WI38 (cell line): Measurements from ENCODE around the gene PLEKHM3.

Experiments
- H3K4me3 ChIP-seq: 2 replicates; pipeline ENCODE4 v1.5.1; 2011; ENCODE audit warnings: low read depth, mild to moderate bottlenecking, control low read depth, low read length
- CTCF ChIP-seq: IDR thresholded peaks from 2 replicates; pipeline ENCODE4 v1.5.1; 2012; ENCODE audit warnings: low read depth, mild to moderate bottlenecking, control low read depth, low read length

Gene PLEKHM3

GRCh38 chr2:207828361-207829057 is 196.8 kb downstream of the PLEKHM3 start:
- TF ChIP-seq CTCF = no peak
- H3K4me3 ChIP-seq = no peak overlapping the region

- no peak for TF ChIP-seq CTCF
Measured at GRCh38 chr2:207825978-207826377, 199.3 kb downstream of the PLEKHM3 start.

GRCh38 chr2:207825045-207825954 is 200.0 kb downstream of the PLEKHM3 start:
- no peak overlapping the region for H3K4me3 ChIP-seq
- TF ChIP-seq CTCF = no peak

More at GRCh38 chr2:207825978-207826377, 199.3 kb downstream of the PLEKHM3 start:
- H3K4me3 ChIP-seq = no peak overlapping the region

GRCh38 chr2:207823865-207824264 is 201.5 kb downstream of the PLEKHM3 start:
- H3K4me3 ChIP-seq = no peak overlapping the region

GRCh38 chr2:207819839-207820784 is 205.2 kb downstream of the PLEKHM3 start:
- no peak for TF ChIP-seq CTCF
- H3K4me3 ChIP-seq = no peak overlapping the region

More at GRCh38 chr2:207823865-207824264, 201.5 kb downstream of the PLEKHM3 start:
- TF ChIP-seq CTCF = no peak

- no peak for TF ChIP-seq CTCF
- no peak overlapping the region for H3K4me3 ChIP-seq
Measured at GRCh38 chr2:207819021-207819797, 206.1 kb downstream of the PLEKHM3 start.
